Hematopoietic multipotent progenitor cell treated with erythropoietin and hydrocortisone succinate and interleukin-3 and kit ligand, for 6 days (in vitro differentiated cells): ENCODE measurements around the gene IL17RA.

Experiments
- DNase-seq: peaks from one replicate; pipeline ENCODE4 v3.0.0-alpha.2; 2015

The IL17RA gene

DNA sequence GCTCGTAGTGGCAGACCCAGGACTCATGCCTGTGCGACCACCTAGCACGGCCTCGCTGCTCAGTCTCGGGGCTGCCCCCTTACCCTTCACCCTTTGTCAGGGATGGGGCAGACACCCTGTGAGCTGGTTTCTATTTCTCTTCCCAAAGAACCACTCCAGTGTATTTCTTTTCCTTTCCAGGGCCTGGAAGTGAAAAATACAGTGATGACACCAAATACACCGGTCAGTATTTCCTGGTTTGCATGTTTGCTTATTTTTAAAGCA is 22.7 kb downstream of the IL17RA start:
- DNase-seq: no peak

DNA sequence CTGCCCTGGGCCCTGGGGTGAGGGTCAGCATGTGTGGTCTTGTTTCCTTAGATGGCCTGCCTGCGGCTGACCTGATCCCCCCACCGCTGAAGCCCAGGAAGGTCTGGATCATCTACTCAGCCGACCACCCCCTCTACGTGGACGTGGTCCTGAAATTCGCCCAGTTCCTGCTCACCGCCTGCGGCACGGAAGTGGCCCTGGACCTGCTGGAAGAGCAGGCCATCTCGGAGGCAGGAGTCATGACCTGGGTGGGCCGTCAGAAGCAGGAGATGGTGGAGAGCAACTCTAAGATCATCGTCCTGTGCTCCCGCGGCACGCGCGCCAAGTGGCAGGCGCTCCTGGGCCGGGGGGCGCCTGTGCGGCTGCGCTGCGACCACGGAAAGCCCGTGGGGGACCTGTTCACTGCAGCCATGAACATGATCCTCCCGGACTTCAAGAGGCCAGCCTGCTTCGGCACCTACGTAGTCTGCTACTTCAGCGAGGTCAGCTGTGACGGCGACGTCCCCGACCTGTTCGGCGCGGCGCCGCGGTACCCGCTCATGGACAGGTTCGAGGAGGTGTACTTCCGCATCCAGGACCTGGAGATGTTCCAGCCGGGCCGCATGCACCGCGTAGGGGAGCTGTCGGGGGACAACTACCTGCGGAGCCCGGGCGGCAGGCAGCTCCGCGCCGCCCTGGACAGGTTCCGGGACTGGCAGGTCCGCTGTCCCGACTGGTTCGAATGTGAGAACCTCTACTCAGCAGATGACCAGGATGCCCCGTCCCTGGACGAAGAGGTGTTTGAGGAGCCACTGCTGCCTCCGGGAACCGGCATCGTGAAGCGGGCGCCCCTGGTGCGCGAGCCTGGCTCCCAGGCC is 23.7 kb downstream of the IL17RA start:
- no peak for DNase-seq

DNA sequence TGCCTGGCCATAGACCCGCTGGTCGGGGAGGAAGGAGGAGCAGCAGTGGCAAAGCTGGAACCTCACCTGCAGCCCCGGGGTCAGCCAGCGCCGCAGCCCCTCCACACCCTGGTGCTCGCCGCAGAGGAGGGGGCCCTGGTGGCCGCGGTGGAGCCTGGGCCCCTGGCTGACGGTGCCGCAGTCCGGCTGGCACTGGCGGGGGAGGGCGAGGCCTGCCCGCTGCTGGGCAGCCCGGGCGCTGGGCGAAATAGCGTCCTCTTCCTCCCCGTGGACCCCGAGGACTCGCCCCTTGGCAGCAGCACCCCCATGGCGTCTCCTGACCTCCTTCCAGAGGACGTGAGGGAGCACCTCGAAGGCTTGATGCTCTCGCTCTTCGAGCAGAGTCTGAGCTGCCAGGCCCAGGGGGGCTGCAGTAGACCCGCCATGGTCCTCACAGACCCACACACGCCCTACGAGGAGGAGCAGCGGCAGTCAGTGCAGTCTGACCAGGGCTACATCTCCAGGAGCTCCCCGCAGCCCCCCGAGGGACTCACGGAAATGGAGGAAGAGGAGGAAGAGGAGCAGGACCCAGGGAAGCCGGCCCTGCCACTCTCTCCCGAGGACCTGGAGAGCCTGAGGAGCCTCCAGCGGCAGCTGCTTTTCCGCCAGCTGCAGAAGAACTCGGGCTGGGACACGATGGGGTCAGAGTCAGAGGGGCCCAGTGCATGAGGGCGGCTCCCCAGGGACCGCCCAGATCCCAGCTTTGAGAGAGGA is 24.5 kb downstream of the IL17RA start:
- no peak for DNase-seq

GRCh38 chr22:17109976-17110375 is 25.2 kb downstream of the IL17RA start:
- no peak for DNase-seq

- no peak for DNase-seq
Observed at GRCh38 chr22:17110791-17111550, 26.2 kb downstream of the IL17RA start.

DNA sequence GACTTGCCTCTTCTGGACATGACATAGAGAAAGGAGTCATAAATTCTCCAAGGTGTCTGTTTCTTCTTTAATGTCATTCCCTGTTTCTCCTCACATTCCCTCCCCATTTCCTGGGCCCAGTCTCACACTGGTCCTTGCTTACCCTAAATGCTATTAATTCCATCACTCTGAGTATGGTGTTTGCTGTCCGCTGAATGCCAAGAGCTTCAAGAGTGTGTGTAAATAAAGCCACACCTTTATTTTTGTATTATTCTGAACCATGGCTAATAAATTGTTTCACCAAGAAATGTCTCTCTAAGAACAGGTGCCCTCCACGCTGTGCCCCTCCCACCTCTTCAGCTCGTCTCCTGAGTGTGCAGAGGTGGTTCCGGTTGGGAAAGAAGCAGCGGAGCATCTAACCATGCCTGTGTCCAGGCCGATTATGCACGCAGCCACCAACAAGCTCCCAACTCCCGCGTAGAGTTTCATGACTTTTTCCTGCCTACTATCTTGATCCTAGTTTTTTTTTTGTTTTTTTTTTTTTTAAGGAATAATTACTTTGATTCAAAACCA is 27.8 kb downstream of the IL17RA start:
- no peak for DNase-seq

DNA sequence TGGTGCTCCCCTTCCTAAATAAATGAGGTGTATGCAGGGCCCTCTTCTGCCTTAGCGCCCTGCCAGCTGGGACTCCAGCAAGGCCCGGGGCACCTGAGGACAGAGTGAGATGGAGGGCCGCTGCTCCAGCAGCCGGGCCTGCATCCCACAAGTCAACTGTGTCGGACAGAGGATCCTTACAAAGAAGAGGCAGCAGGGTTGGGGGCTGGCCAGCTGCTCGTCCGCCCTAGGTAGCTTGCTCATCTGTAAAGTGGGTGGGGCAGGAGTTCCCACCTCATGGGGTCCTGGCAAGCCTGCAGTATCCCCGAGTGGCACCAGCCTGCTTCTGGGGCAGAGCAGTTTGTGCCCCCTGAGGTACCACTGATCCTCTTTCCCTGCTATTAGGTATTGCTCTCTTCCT is 28.8 kb downstream of the IL17RA start:
- no peak for DNase-seq

GRCh38 chr22:17114173-17114897 is 29.5 kb downstream of the IL17RA start:
- DNase-seq: no peak

- no peak for DNase-seq
Observed at GRCh38 chr22:17114898-17115235, 30.1 kb downstream of the IL17RA start.

DNA sequence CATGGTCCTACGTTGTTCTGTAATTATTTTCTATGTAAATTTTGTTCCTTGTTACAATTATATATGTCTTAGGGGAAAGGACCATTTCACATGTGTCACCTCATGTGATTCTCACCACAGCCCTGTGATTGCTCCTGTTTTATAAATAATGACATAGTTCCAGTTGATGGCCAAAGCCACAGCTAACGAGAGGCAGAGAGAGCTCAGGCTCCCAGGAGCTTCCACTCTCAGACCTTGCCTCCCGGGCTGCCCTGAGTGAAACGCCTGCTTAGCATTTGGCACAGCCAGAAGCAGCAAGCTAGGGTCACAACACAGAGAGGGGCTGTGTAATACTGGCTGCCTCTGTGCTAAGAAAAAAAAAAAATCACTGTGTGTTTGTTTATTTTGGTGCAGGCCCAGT is 30.4 kb downstream of the IL17RA start:
- DNase-seq: no peak

GRCh38 chr22:17115945-17116565 is 31.3 kb downstream of the IL17RA start:
- DNase-seq: no peak

DNA sequence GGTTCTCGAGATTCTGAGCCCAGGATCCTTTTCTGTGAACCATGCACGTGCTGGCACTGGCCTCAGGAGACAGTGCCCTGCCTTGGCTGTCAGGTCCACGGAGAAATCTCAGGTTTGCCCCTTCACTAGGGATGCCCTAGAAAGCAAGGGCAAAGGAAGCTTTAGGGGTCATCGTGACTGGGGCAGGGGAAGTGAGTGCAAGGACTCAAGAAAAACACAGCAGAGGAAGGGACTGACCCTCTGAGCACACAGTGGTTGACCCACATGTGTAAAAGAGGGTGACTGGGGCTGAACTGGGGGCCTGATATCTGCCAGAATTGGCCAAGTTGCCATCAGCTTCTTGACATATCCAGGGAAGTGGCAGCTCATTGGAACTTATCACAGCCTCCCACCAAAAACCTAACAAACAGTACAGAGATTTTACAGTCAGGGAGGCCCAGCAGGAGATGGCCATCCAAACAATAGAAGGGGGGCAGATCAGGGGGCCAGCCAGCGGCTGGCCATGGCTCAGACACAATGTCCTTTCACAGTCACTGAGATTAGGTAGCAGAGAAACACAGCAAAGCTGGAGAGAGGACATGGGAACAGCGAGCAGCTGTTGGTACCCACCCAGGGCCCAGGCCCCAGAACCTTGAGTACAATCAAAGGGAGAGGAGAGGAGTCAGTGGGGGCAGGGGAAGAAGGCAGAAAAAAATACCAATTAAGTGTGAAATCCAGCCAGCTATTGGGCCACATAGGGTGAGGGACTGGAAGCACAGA is 32.0 kb downstream of the IL17RA start:
- DNase-seq: no peak

DNA sequence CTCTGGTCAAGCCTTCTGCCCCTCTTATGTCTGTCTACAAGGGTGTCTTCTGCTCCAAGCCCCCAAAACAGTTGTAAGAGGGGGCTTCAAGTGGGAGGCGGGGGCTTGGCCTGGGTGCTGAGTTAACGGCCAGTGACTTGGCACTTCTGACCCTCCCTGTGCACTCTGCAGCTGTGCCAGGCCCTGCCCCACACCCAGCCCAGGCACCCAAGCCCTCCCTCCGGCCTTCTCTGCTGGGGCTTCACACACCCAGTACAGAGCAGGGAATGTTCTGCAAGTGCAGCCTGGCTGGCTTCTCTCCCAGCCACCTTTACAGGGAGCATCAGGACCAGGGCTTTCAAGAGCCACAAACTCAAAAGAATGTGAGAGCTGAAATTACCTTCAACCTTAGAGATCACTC is 32.6 kb downstream of the IL17RA start:
- no peak for DNase-seq

DNA sequence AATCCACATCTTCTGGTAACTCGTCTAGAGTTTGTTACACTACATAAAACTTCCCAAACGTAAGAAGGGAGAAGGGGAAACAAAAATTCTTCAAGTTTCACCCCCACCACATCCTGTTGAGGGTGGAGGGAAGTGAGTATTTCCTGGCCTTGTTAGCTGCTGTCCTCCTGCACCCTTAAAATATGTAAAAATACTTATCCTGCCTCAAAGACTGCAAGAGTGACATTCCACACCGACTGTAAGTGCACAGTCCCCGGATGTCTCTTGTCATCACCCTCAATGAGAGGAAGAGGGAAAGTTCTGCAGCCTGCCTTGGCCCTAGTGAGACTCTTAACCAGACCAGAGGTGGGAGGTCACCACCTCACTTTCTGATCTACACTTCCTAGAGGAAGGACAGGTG is 33.1 kb downstream of the IL17RA start:
- DNase-seq: no peak

- DNase-seq: no peak
Observed at GRCh38 chr22:17118342-17118741, 33.5 kb downstream of the IL17RA start.

DNA sequence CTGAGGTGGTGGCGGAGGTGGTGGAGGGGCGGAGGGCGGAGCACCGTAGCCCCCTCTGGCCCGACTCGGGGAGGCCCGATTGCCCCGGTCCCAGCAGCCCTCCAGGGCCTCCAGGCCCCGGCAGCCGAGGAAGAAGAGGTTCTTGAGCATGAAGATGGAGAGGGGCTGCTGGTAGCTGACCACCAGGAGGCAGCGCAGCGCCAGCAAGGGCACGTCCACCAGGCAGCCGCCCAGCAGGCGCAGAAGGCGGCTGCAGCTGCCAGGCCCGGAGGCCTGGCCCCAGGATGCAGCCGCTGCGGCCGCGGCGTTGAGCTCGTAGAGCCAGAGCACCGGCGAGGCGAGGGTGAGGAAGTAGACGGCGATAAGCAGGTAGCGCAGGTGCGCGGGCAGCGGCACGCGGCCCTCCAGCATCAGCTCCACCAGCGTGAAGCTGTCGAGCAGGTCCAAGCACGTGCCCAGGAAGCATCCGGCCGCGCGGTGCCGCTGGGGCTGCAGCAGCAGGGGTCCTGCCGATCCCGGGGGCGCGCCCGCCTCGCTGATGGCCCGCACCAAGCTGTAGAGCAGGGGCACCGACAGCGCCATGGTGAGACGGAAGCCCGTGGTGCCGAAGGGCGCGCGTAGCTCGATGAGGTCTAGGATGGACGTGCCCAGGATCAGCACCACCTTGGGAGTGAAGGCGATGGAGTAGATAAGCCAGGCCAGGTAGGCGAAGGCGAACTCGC is 34.8 kb downstream of the IL17RA start:
- DNase-seq: peak; percentile 45

- peak; percentile 69 for DNase-seq
Observed at GRCh38 chr22:17120281-17120680, 35.5 kb downstream of the IL17RA start.

- no peak for DNase-seq
Observed at GRCh38 chr22:17120711-17121232, 36.0 kb downstream of the IL17RA start.

GRCh38 chr22:17121233-17122195 is 36.7 kb downstream of the IL17RA start, which contains the start of gene TMEM121B:
Gene TMEM121B, minus strand, starts transcription at chr22:17121360. Its CDS starts 233 bp downstream, at chr22:17121127.
- DNase-seq: no peak
